SU-DHL-6 (cell line): ENCODE results near the gene ACKR2.

Experiments used
- H2AFZ ChIP-seq: fragments of 200-600 bp; sonication (generic); 2 replicates; pipeline ENCODE4 v1.6.1; 2014; ENCODE audit warnings: low read depth, mild to moderate bottlenecking, moderate library complexity, mixed read lengths, antibody characterized with exemption, low read length; ENCODE audit not compliant: severe bottlenecking
- H3F3A ChIP-seq: fragments of 200-600 bp; shearing (Covaris generic); 2 replicates; pipeline ENCODE4 v1.6.0; 2016; ENCODE audit warnings: antibody characterized with exemption, mild to moderate bottlenecking; ENCODE audit not compliant: insufficient read depth
- H3K27ac ChIP-seq: fragments of 200-600 bp; sonication (generic); 2 replicates; pipeline ENCODE4 v1.5.1; 2016; ENCODE audit warnings: low read depth, mild to moderate bottlenecking, low read length, moderate library complexity, mixed read lengths
- H3K27me3 ChIP-seq: fragments of 200-600 bp; sonication (generic), shearing (Covaris generic); 2 replicates; pipeline ENCODE4 v1.6.0; 2014; ENCODE audit warnings: mild to moderate bottlenecking, low read length
- H3K36me3 ChIP-seq: fragments of 200-600 bp; sonication (generic); 2 replicates; pipeline ENCODE4 v1.6.1; 2014; ENCODE audit warnings: mild to moderate bottlenecking, low read length, mixed read lengths
- H3K4me2 ChIP-seq: fragments of 300-600, 200-600 bp; shearing (Covaris generic), sonication (generic); 2 replicates; pipeline ENCODE4 v1.6.0; 2014; ENCODE audit warnings: low read length, low read depth, mild to moderate bottlenecking; ENCODE audit not compliant: poor library complexity, severe bottlenecking
- H3K4me3 ChIP-seq: fragments of 200-600 bp; sonication (generic); 2 replicates; pipeline ENCODE4 v1.5.1; 2014; ENCODE audit warnings: antibody characterized with exemption, low read length, mild to moderate bottlenecking, mixed read lengths; ENCODE audit not compliant: insufficient read depth, poor library complexity, severe bottlenecking
- H3K79me2 ChIP-seq: fragments of 200-600 bp; sonication (generic); 2 replicates; pipeline ENCODE4 v1.6.1; 2014; ENCODE audit warnings: mild to moderate bottlenecking, low read length, moderate library complexity; ENCODE audit not compliant: insufficient read depth
- H3K9ac ChIP-seq: fragments of 200-600 bp; sonication (generic); 2 replicates; pipeline ENCODE4 v1.7.0; 2014; ENCODE audit warnings: mild to moderate bottlenecking, low read length
- H3K9me2 ChIP-seq: fragments of 200-600 bp; sonication (generic); replicated peaks from 2 replicates; pipeline ENCODE4 v1.6.1; 2014; ENCODE audit warnings: low read length; ENCODE audit not compliant: insufficient read depth
- H3K9me3 ChIP-seq: fragments of 200-600 bp; sonication (generic); 2 replicates; pipeline ENCODE4 v1.6.1; 2014; ENCODE audit warnings: low read length, mixed read lengths; ENCODE audit not compliant: insufficient read depth
- H4K20me1 ChIP-seq: fragments of 200-600 bp; sonication (generic); 2 replicates; pipeline ENCODE4 v1.6.1; 2014; ENCODE audit warnings: low read depth, mild to moderate bottlenecking, antibody characterized with exemption, low read length, moderate library complexity, mixed read lengths
- CTCF ChIP-seq: fragments of 200-600 bp; sonication (generic); IDR thresholded peaks from one replicate; pipeline ENCODE4 v1.5.1; 2017; ENCODE audit warnings: antibody characterized with exemption, mild to moderate bottlenecking, low read length, moderate library complexity; ENCODE audit not compliant: insufficient read depth, poor library complexity, severe bottlenecking
- EZH2phosphoT487 ChIP-seq: fragments of 200-600 bp; sonication (generic), shearing (Covaris generic); conservative IDR thresholded peaks from 2 replicates; pipeline ENCODE4 v1.6.1; 2018; ENCODE audit warnings: mild to moderate bottlenecking, antibody characterized with exemption, low read length, moderate library complexity, mixed read lengths

The ACKR2 gene

GRCh38 chr3:42846685-42847522 lies 37.7 kb downstream of the ACKR2 start:
- H2AFZ ChIP-seq = no peak overlapping the region
- H3K9ac ChIP-seq = no peak overlapping the region
- TF ChIP-seq EZH2phosphoT487 (no peak), CTCF (no peak)
- H3K9me3 ChIP-seq = no peaks in the 10 kb centered on the region
- H3K4me3 ChIP-seq = no peak overlapping the region
- H3K27me3 ChIP-seq = no peaks in the 10 kb centered on the region
- no peaks in the 10 kb centered on the region for H3K36me3 ChIP-seq
- no peak overlapping the region for H3K27ac ChIP-seq
- no peaks in the 10 kb centered on the region for H3F3A ChIP-seq
- H3K9me2 ChIP-seq = no peaks in the 10 kb centered on the region
- no peaks in the 10 kb centered on the region for H3K79me2 ChIP-seq
- no peak overlapping the region for H3K4me2 ChIP-seq
- H4K20me1 ChIP-seq = no peaks in the 10 kb centered on the region

DNA sequence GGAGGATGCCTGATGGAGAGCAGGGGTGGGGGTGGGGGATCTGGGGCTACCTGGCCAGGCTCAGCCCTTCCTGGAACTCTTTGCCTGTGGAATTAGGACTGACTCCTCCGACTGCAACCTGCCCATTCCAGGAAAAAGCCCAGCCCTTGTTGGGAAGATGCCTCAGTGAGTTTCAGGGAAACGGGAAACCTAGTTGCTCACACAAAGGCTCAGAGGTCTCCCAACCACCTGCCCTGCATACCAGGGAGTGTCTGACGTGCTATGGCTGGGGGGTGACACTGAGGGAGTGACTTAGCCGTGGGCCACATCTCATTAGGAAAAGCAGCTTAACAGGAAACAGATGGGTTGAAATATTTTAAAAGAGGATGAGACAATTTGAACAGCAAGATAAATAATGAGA lies 38.5 kb downstream of the ACKR2 start:
- Histone ChIP-seq H2AFZ (no peak overlapping the region), H3K36me3 (no peaks in the 10 kb centered on the region), H3K9me2 (no peaks in the 10 kb centered on the region), H3K79me2 (no peaks in the 10 kb centered on the region), H4K20me1 (no peaks in the 10 kb centered on the region), H3K27ac (no peak overlapping the region), H3K9ac (no peak overlapping the region), H3K4me2 (no peak overlapping the region), H3K9me3 (no peaks in the 10 kb centered on the region), H3K4me3 (no peak overlapping the region), H3K27me3 (no peaks in the 10 kb centered on the region), H3F3A (no peaks in the 10 kb centered on the region)
- TF ChIP-seq EZH2phosphoT487 = no peak
- no peak for TF ChIP-seq CTCF

DNA sequence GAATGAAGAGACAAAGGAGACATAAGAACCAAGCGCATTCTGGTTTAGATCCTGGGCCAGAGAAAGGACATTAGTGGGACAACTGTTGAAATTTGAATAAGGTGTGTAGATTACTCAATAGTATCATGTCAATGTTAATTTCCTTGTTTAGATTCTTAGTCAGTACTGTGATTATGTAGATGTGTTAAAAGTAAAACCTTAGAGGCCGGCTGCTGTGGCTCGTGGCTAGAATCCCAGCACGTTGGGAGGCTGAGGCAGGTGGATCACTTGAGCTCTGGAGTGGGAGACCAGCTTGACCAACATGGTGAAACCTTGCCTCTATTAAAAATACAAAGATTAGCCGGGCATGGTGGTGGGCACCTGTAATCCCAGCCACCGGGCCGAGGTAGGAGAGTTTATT lies 39.8 kb downstream of the ACKR2 start:
- Histone ChIP-seq H3K27me3 (no peaks in the 10 kb centered on the region), H3K9me2 (no peaks in the 10 kb centered on the region), H3F3A (no peaks in the 10 kb centered on the region), H3K4me3 (no peak overlapping the region), H3K27ac (no peak overlapping the region), H3K4me2 (no peak overlapping the region), H3K9ac (no peak overlapping the region), H2AFZ (no peak overlapping the region), H3K36me3 (no peaks in the 10 kb centered on the region), H3K9me3 (no peaks in the 10 kb centered on the region), H4K20me1 (no peaks in the 10 kb centered on the region), H3K79me2 (no peaks in the 10 kb centered on the region)
- TF ChIP-seq EZH2phosphoT487 = no peak
- TF ChIP-seq CTCF = no peak
